HG03025 (cell line): ENCODE measurements around the gene MAGI2.
A peak's percentile ranks its signal among the peaks of the same experiment; 100 is the strongest.

Source experiments
- ATAC-seq: cut with Tn5 transposase; IDR thresholded peaks from one replicate; pipeline ENCODE4 v1.9.1; 2021; ENCODE audit warnings: mild to moderate bottlenecking, moderate library complexity; ENCODE audit not compliant: unreplicated experiment, low FRiP score

The MAGI2 gene

DNA sequence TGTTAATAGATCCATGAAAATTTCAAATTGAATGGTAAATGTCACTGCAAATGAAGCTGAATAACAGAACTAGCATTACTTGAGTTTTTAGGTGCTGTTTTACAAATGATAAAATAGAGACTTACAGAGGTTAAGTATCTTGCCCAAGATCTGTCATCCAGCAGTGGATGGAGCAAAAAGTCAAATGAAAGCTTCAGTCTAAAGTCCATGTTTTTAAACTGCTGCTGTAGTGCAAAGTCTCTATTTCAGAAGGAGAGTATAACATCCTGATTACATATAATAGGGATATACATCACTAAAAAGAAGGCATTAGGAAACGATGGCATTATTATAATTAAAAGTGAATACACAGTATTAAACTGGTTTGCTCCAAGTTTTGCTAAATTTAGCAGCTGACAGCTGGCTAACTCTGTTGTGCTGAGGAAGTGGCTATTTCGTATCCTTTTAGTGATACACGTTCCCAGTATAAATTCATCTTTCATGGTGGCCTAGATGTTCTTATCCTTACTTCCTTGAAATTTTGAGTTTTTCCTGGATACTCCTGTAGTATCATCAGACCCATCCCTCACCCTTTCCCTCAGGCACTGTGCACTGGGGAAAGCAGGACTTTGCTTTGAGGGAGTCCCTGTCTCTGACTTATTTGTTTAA, 603.2 kb downstream of the MAGI2 start:
- ATAC-seq = no peak

DNA sequence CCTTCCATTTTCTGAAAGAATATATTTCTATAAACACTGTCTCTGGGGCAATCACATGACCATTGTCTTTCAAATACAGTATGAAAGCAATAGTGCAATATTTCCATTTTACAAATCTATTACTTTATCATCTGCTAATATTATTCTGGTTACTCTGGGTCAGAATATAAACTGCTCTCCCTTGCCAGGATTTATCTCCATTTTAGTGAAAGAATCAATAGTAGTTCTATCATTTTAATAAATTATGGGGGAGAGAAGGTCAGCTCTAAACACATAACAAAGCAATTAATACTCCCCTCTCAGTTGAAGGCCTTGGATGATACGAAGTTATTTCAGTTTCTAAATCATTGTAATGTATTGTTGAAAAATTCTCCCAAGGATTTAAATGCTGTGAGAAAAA, 608.3 kb downstream of the MAGI2 start:
- no peak for ATAC-seq

DNA sequence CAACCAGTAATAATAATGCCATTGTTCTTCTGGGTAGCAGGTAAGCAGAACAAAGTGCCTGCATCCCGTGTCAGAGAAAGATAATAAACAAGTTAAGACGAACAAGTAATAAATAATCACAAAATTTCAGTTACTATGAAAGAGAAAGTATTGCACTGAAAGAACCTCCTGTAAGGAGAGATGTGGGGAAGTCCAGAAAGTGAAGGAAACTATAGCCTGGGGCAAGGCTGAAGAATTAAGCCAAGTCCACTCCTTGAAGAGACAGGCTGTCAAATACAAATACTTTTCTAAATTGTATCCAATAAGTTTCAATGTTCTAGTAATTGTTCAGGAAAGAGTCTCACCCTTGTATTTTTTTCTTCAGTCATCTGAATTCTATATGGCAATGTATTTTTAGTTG, 611.4 kb downstream of the MAGI2 start:
- no peak for ATAC-seq

DNA sequence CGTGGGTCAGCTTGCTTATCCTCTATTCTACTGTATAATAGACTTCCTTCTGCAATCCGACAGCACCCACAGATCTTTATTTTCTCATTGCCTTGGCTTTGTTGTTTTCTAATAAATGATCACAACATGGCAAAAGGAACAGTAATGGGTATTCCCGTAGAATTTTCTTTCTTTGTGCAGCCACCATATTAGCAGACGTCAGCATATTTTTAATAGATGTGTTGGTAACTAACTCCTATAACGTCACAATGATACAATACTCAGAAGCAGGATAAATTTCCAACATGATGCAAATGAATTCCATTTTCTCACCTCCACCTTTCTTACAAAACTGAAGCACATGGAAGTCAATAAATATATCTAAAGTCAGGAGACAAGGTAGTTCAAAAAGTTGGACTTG, 617.6 kb downstream of the MAGI2 start:
- no peak for ATAC-seq

DNA sequence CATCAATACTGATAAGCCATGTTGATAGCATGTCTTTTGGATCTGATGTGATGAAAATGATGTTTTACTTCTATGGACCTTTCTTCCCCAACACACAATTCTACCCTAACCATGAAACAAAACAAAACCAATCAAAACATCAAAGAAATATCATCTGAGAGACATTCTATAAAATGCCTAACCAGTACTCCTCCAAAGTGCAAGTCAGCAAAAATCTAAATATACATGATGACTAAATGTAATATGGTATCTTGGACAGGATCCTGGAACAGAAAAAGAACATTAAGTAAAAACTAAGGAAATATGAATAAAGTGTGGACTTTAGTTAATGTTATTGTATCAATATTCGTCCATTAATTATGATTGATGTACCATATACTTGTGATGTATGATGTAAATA, 625.1 kb downstream of the MAGI2 start:
- no peak for ATAC-seq

- ATAC-seq = no peak
Measured at GRCh38 chr7:78803501-78804127, 649.9 kb downstream of the MAGI2 start.

DNA sequence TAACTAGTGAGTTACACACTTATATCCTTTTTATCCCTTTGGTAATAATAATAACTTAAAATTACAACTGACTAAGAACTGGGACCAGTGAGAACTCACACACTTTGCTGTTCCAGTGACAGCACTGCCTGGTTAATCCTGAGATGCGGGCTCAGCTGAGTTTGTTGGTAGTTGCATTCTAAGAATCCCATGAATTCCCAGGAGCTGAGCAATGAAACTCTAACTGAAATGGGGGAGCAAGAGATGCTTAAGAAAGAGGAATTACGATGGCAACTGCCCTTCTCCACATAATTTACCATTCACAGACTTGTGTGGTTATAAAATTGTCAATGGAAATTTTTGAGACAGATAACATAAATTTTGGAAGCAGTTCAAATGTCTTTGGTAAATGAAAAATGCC, 659.4 kb downstream of the MAGI2 start:
- no peak for ATAC-seq

- ATAC-seq = no peak
Measured at GRCh38 chr7:78792624-78793023, 660.8 kb downstream of the MAGI2 start.

DNA sequence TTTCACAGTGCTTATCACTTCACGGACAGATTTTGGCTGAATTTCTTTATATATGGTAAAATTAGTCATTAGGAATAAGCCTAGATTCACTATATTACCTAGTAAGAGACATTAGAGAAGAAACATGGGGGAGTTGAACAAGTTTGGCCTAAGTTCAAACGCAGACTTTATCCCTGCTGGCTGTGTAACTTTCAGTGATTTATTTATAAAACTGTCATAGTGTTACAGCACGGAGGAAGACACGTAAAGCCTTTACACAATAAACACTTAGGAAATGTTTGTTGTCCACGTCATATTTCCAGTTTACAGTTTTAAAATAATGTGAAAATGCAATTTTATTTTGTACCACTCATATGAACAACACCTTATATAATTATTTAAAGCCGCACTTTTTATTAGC, 661.5 kb downstream of the MAGI2 start:
- ATAC-seq = no peak

- ATAC-seq = no peak
Measured at GRCh38 chr7:78788464-78788863, 665.0 kb downstream of the MAGI2 start.

- ATAC-seq = no peak
Measured at GRCh38 chr7:78787854-78788253, 665.6 kb downstream of the MAGI2 start.

GRCh38 chr7:78786055-78786454, 667.4 kb downstream of the MAGI2 start:
- ATAC-seq = no peak

DNA sequence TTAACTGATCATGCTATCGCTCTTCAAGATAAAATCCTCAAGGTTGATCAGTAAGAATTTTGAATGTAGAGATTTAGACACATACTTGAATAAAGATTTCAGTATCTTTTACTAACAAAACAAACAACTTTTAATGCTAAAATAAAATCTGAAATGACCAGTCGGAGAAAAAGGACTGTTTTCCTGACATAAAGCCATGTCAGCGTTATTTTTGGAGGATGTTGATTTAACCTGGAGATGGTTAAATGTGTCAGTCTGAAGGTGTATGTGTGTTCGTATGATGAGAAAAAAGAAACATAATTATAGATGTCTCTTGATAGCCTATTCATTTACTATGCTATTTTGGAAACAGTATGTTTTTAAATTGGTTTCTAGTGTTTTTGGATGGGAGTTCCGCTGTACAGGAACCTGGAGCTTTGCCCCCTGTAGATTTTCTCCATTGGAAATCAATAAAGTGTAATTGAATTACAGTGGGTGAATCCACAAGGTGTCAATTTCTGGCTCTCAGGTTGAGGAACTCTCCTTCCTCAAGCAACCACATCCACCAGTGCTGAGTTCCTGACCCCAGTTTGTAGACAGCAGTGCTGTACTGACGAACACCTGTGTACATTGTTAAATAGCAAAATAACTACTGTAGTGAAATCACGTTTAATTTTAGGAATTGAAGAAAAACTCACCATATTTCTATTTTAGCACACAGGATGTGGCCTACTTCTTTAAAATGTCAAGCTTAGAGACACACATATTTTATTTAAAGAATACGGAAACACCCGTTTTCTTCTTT, 670.1 kb downstream of the MAGI2 start:
- no peak for ATAC-seq

GRCh38 chr7:78780560-78780959, 672.9 kb downstream of the MAGI2 start:
- ATAC-seq = no peak

DNA sequence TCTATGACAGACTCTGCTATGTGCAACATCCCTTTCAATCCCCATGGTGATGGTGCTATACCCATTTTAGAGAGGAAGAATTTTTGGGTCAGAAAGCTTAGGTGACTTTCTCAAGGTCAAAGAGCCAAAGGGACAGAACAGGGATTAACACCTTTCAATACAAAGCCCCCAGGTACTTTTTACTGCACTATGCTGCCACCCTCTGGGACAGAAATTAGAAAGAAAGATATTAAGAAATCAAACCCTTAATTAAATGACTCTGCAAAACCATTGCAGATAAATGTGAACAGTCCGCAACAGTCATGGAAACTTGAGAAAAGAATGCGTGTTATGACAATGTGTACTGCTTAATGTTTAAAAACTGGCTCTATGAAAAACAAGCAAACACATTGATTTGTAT, 673.7 kb downstream of the MAGI2 start:
- no peak for ATAC-seq

GRCh38 chr7:78777829-78778228, 675.6 kb downstream of the MAGI2 start:
- ATAC-seq = no peak

GRCh38 chr7:78770422-78771410, 682.8 kb downstream of the MAGI2 start:
- ATAC-seq = peak; percentile 54

DNA sequence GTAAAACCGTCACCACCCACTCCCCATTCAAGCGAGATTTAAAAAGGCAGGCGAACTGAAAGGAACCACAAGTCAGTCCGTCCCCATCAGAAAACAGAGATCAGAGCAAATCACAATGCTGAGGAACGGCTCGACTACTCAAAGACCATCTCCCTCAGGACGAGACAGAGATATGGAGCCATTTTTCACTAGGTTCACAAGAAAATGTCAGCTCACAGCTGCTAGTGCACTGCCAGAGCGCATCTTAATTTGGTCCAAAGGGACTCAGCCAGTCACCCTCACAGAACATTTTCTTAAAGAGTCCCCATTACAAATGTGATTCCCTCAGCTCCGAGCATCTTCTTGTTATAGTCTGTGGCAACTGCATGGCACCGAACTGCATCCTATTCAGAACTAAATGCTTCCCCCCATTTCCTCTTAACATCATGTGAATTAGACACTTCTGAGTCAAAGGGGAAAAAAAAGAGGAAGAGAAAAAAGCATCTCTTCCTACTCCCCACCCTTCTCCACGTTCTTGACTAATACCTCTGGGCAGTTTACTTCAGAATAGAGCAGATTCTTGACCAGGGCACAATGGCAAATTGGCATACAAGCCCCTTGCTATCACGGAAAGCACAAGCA, 683.9 kb downstream of the MAGI2 start:
- ATAC-seq = peak; percentile 84

DNA sequence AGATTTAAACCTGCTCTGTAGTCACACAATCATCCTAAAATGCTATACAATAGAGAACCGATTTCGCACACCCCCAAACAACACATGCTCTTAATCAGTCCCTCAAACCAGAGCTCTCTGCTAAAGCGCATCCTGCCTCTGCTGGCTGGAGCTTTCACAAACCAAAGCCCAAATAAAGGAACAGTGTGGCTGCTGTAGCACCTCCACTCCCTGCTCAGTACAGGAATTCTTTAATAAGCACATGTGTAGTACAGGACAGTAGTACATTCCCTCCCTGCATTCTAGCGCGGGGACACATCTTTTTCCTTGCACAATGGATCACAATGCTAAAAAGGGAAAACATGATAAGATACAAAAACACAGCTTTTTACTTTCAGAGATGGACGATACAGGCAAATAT, 684.6 kb downstream of the MAGI2 start:
- no peak for ATAC-seq
